Stimulated activated CD4-positive, alpha-beta T cell treated with anti-CD3 and anti-CD28 coated beads, Interleukin-12 subunit alpha, Interleukin-12 subunit beta, amount 100 ng/mL, for 24 hours (primary cell): ENCODE data around the gene SCNN1B.
"Not testable (repeated sequence)": the region's sequence is repeated elsewhere in the genome, so short reads cannot be mapped to it uniquely, and the experiment has no call there.

Experiments used
- DNase-seq, 2 experiments: peaks; one replicate each; pipeline ENCODE4 v3.0.0-alpha.2; 2020; ENCODE audit warnings: low read depth in 2 of 2

Gene SCNN1B

DNA sequence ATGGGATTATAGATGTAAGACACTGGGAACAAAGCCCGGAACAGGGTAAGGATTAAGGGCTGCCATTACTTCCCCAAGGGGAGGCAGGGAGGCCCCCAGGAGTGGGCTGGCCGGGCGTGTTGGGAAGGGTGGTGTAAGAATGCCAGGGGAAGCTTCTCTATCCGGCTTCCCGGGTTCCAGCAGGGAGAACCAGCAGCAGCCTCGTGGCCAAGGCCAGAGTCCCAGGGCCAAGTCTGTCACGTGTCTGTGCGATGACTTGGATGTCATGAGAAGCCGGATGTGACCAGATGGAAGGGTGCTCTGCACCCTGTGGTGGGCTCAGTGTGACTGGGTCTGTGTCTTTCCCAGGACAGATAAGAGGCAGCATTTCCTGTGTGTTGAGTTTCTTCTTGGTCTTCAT is 52.1 kb downstream of the SCNN1B start:
- DNase-seq = no peak

DNA sequence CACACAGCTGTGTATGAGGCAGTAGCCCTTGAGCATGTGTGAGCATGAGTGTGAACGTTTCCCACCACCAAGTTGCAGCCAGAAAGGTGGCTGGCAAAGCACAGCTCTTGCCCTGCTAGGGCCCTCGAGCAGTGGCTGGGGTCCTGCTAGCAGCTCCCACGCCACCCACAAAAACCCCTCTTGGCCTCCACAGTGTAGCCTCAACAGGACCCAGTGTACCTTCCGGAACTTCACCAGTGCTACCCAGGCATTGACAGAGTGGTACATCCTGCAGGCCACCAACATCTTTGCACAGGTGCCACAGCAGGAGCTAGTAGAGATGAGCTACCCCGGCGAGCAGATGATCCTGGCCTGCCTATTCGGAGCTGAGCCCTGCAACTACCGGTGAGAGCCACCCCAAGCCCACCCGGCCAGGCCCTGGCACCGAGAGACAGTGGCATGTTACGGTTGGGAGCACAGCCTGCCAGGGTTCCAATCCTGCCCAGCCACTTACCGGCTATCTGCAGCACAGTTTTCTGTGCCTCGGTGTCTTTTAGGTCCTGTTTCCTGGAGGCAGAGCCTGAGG is 53.1 kb downstream of the SCNN1B start:
- no peak for DNase-seq

DNA sequence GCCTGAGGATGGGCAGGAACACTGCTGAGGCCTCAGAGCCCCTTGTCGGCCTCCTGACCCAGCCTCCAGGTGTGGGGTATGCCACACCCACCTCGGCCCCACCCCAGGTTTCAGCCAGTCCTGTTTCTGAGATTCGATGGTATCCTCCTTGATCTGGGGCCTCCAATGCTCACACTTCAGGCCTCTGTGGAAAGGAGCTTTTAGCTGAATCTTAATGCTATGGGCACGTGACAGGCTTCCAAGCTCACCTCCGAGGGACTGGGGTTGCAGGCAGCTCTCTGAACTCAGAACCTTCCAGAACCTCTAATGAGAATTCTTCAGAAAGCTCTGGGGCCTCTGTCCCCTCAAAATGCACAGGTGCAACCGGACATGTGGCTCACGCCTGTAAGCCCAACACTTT is 54.8 kb downstream of the SCNN1B start:
- no peak for DNase-seq

DNA sequence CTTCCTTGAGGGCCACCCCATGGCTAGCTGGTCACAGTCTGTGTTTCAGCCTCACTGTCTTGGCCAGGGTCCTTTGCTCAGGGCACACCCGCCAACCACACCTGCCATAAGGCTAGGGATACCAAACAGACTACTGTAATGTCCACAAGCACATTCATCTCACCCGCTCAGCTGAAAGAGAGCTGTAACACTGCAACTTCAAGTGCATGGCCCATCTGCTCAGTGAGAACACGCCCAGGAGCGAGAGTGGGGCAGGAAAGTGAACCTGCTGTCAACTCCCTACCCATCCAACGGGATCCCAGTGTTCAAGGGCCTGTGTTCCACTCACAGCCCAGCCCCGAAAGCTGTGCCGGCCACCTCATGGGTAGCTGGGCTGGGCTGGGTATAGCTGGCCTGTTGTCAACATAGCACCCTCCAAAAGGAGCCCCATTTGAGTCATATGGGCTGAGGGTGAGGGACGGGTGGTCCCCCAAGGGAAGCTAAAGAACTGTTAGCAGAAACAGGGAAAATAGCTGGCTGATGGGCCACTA is 55.7 kb downstream of the SCNN1B start:
- no peak for DNase-seq

DNA sequence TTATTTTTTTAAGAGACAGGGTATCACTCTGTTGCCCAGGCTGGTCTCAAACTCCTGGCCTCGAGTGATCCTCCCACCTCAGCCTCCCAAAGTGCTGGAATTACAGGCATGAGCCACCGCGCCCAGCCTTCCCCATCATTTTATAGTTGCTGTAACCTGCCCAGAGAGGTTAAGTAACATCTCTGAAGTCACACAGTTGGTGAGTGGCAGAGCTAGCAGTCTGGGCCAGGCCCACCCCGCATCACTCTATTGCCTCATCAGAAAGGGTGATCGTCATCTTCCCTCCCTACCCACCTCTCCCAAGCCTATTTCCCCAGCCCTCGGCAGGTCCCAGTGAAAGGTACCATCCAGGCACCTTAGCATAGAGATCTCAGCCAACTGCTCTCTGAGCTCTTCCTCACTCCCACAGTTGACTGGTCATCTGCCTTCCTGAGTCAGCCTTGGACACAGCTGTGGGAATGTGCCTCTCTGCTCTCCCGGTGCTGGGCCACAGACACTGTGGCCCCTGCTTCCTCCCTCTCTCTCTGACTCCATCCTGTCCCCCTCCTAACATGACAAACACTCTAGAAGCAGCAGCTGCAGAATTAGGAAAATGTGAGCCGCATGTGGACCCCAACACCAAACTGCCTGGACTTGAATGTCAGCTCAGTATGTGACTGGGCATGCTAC is 57.1 kb downstream of the SCNN1B start:
- no peak for DNase-seq

DNA sequence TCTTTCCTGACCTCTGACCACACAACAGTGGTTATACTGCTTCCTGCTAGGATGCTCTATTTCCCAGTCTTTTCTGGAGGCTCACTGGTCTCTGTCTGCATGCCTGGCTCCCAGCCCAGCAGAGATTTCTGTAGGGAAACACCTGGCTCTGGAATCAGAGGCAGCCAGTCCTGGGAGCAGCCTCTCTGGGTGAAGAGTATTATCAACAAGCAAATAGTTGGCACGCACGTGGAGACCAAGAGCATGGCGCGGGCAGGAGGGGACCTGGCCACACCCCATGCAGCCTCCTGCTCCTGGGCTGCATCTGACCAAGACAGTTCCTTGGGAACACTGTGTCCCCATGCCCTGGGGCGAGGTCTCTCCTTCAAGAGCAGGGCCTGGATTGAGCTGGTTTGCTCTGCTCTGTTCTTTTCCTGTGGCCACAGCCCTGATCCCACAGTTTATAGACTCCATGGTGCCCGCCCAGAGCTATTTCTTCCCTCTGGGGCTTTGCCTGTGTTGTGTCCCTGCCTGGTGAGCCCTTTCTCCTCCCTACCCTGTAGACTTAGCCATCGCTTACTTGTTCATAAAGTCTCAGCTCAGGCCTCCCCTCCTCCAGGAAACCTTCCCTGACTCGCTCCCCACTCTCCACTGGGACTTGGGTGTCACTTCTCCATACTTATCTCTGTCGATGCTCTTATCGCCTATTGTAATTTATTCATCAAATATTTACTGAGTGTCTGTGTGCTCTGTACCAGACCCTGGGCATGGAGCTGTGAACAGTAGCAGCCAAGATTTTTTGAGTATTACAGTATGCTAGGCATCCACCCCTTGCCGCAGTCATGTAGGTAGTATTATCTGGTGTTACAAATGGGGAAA is 60.6 kb downstream of the SCNN1B start:
- no peak for DNase-seq

DNA sequence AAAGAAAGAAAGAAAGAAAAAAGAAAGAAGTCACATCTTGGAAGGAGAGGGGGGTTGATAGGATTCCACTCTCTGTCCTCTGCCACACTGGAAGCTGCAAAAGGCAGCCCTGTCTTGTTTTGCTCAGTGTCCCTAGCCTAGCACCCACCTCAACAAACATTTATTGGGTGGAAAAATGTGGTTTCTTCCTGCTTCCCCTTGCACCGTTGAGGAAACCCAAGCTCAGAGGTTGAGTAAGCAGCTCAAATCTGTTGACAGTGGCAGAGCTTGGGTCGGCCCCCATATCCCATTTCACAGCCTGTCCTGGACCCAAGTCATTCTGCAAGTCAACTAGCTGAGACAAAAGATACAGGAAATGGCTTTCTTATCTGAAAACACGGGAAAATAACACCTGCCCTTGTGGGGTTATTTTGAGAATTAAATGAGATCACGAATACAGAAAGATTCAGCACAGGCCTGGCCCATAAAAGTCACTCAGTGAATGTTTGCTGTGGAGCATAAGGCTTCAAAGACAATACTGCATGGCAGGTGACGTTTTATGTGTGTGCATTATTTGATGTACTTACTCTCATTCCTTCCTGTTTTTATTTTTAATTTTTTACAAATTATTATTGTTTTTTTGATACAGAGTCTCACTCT is 63.6 kb downstream of the SCNN1B start:
- no peak for DNase-seq

DNA sequence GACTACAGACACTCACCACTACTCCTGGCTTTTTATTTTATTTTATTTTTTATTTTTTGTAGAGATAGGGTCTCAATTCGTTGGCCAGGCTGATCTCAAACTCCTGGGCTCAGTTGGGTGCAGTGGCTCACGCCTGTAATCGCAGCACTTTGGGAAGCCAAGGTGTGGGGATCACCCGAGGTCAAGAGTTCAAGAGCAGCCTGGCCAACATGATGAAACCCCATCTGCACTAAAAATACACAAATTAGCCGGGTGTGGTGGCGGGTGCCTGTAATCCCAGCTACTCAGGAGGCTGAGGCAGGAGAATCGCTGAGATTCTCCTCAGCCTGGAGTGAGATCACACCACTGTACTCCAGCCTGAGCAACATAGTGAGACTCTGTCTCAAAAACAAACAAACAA is 64.2 kb downstream of the SCNN1B start:
- not testable (repeated sequence) for DNase-seq

DNA sequence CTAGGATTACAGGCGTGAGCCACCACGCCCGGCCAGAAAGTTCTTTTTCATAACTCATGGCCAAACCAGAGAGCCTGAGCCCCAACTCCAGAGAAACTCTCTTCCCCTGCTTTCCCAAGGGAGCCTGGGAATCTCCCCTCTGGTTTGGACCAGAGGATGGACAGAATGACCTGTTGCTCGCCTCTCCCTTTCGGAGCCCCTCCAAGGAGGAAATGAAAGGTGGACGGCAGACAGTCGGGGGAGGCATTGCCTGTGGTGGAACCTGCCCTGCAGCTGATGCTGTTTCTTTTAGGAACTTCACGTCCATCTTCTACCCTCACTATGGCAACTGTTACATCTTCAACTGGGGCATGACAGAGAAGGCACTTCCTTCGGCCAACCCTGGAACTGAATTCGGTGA is 65.5 kb downstream of the SCNN1B start:
- no peak for DNase-seq

DNA sequence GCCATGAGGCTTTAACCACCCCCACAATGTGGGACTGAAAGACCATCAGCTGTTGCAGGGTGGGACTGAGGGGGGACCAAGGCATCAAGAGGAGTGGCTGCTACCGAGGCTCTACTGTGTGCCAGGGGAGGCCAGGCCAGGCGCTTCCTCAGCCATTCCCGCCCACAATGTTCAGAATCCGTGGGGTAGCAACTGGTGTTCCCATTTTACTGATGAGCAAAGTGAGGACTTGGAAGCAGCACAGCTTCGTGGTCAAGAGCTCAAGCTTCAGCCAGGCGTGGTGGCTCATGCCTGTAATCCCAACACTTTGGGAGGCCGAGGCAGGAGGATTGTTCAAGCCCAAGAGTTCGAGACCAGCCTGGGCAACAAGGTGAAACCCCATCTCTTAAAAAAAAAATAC is 65.9 kb downstream of the SCNN1B start:
- DNase-seq = no peak

DNA sequence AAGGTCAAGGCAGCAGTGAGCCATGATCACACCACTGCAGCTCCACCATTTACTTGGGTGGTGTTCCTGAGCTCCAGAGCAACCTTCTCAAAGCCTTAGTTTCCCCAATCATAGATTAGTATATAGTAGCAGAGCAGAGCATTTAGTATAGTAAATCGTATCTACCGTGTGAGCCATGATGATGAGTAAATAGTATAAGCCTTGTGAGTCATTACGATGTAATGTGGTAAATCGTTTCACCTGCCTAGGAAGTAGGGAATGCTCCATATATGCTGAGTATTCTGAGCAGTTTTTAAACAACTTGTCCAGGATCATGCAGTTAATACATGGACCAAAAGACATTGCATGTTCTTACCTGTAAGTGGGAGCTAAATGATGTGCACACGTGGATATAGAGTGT is 66.4 kb downstream of the SCNN1B start:
- DNase-seq = no peak

DNA sequence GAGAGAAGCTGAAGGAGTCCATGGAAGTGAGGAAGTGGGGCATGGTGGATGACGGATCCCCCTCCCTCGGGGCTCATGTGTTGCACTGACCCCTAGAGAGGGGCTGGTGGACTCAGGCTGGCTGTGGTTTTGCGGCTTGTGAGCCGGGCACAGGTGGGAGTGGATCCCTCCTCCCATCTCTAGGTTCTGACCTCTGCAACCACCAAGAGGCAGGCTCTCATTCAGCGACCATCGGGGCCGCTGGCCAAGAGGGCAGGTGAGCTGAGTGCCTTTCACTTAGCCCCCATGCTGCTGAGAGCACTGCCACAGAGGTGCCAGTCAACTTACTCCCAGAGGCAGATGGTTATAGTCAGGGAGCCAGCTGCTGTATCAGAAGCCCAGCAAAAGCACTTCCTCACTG is 67.3 kb downstream of the SCNN1B start:
- DNase-seq = no peak

DNA sequence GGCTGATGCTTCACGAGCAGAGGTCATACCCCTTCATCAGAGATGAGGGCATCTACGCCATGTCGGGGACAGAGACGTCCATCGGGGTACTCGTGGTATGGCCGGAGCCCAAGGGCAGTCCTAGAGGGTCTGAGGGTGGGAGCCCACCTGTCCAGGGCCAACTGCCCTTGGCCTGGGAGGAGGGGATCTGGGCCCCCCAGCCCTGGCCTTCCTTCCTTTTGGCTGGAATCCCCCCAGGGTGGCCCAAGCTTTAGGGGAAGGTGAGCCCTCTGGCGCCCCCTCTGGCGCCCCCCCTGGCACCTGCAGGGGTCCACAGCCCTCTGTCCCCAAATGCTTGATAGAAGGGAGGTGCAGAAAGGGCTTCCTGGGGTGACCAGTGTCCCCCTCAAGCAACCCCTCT is 69.3 kb downstream of the SCNN1B start:
- DNase-seq = no peak

DNA sequence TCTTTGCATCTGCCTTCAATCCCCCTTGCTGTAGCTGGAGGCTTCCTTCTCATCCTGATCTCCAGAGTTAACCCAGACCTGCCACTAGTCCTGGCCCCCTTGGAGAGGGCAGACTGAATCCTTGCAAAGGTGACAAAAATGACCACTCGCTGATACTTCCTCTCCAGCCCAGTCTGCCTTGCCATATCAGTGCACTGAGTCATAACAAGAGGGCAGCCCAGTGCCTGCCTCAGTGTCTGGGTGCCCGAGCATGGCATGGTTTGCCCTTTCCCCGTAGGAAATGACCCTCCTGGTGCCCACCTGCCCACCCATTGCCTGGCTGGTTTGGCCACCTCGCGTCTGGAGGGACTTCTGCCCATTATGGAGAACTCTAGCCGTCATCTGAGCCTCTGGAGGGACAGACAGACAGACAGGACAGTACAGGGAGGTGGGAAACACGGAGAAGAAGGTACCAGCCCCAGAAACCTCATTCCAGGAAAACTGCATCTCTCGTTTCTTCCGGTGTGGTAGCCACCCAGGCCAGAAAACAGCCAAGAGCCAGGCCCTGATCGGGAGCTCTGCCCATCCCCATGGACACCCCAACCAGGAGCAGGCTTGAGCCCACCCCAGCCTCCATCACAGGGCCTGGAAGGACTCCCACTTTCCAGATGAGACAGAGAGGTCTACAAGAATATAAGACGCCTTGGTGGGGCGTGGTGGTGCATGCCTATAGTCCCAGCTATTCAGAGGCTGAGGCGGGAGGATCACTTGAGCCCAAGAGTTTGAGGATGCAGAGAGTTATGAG is 71.5 kb downstream of the SCNN1B start:
- DNase-seq = no peak

DNA sequence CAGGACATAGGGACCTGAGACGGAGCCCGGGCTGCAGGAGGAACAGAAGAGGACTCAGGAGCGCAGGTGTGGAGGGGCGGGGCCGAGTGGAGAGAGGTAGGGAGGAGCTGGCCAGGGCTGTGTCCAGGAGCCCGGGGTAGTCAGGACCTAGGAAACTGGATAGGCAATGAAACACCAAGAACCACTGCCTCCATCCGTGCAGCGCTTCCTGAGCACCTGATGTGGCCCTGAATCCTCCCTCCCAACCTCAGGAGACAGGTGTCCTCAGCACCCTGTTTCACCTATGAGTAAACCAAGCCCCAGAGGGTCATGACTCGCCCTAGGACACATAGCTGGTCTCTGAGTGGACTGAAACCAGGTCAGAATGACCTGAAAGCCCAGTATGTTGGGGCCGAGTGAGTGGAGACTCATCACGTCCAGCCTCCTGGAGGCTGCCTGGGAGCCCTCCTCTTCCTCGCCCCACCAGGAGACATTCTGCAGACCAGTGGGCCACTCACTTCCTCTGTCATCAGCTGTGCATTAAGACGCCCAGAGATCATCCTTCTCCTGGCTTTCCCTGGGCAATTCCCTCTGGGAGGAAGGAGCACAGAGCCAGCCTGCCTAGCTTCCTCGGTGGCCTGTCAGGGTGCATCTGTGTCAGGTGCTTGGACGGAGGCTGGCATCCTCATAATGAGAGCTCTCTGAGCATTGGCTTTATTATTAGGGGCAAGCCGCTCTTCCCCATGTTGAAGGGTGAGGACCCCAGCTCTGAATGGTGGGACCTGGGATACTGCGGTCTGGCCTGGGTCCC is 72.8 kb downstream of the SCNN1B start:
- no peak for DNase-seq

DNA sequence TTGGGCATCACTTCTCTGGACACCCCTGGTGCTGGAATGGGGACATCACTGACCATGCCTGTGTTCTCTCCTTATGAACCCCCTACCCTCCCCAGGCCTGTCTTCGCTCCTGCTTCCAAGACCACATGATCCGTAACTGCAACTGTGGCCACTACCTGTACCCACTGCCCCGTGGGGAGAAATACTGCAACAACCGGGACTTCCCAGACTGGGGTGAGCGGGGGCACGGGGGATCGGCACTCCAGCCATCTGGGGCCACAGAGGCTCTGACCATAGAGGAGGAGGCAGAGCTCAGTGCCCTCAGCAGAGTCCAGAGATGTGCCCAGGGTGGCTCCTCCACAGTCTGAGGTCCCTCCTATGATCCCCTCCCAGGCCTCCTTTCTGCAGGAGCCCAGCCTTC is 73.5 kb downstream of the SCNN1B start:
- DNase-seq = no peak

DNA sequence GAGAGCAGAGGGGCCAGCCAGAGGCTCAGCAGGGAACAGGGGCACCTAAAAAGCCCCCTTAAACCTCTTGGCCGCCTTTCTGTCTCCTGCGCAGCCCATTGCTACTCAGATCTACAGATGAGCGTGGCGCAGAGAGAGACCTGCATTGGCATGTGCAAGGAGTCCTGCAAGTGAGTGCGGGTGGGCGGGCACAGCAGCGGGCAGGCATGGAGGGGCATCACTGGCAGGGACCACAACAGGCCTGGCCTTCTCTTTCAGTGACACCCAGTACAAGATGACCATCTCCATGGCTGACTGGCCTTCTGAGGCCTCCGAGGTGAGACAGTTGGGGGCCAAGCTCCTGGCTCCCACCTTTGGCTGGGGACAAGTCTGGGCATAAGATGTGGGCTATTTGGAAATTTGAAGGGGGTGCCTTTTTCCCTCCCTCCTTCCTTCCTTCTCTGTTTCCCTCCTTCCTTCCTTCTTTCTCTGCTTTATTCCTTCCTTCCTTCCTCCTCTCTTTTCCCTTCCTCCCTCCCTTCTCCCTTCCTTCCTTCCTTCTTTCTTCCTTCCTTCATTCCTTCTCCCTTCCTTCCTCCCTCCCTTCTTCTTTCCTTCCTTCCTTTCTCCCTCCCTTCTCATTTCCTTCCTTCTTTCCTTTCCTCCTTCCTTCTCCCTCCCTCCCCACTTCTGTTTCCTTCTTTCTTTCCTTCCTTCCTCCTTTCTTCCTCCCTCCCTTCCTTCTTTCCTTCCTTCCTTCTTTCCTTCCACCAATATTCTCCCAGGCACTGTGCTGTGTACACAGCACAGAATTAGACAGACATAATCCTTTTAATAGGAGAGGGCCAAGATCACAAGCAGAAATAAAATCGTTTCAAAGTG is 75.2 kb downstream of the SCNN1B start:
- DNase-seq = no peak

DNA sequence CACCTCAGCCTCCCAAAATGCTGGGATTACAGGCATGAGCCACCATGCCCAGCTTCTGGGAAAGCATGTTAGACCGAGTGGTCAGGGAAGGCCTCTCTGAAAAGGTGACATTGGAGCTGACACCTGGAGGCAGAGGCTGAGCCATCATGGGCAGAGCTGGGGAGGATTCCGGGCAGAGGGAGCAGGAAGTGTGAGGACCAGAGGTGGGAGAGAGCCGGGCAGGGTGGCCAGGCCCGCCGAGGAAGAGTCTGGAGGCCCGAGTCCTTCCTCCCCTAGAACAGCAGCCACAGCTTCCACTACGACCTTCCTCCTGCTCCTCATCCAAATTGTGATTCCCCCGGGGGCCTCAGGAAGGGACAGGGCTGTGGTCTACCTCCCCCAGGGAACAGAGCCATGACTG is 76.2 kb downstream of the SCNN1B start:
- DNase-seq = no peak

DNA sequence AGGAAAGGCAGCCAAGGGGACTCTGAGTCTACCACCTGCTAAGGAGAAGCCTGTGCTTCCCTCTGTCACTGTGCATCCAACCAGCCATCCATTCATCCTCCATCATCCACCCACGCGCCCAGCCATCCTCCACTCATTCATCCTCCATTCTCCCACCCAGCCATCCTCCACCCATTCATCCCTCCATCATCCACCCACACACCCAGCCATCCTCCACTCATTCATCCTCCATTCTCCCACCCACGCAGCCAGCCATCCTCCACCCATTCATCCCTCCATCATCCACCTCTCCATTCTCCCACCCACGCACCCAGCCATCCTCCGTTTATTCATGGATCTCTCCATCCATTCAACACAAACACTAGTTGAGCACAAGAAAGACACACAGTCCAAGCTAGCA is 76.8 kb downstream of the SCNN1B start:
- no peak for DNase-seq

DNA sequence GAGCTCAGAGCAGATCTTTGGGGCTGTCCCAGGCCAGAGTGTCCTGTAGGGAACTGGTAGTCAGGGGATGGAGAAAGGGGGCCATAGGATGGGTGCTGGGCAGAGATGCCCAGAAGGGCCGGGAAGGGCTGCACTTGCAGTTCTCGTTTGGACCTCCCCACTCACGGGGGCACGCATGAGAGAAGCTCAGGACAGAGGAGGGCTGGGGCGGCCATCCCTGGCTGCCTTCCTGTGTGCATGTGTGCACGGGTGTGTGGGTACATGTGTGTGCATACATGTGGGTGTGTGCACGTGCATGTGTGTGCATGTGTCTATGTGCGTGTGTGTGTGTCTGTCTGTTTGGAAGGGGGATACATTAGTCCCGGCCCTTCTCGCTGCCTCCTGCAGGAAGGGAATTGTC is 77.6 kb downstream of the SCNN1B start:
- no peak for DNase-seq
